Activated naive CD8-positive, alpha-beta T cell (primary cell): ENCODE data around the gene EMP1.
"Not testable (repeated sequence)": the region's sequence is repeated elsewhere in the genome, so short reads cannot be mapped to it uniquely, and the experiment has no call there.

Source experiments
- H3K27ac Mint-ChIP-seq: one replicate; pipeline ENCODE4 v1.8.0; 2021; ENCODE audit warnings: mixed read lengths
- H3K27me3 Mint-ChIP-seq: one replicate; pipeline ENCODE4 v1.8.0; 2021; ENCODE audit warnings: mixed read lengths
- H3K36me3 Mint-ChIP-seq: one replicate; pipeline ENCODE4 v1.8.0; 2021; ENCODE audit warnings: mixed read lengths
- H3K4me1 Mint-ChIP-seq: one replicate; pipeline ENCODE4 v1.8.0; 2021; ENCODE audit warnings: low read depth, mixed read lengths
- H3K4me3 Mint-ChIP-seq: one replicate; pipeline ENCODE4 v1.8.0; 2021; ENCODE audit warnings: mild to moderate bottlenecking, mixed read lengths
- H3K9me3 Mint-ChIP-seq: one replicate; pipeline ENCODE4 v1.8.0; 2021; ENCODE audit warnings: low read depth, mixed read lengths

EMP1 gene

DNA sequence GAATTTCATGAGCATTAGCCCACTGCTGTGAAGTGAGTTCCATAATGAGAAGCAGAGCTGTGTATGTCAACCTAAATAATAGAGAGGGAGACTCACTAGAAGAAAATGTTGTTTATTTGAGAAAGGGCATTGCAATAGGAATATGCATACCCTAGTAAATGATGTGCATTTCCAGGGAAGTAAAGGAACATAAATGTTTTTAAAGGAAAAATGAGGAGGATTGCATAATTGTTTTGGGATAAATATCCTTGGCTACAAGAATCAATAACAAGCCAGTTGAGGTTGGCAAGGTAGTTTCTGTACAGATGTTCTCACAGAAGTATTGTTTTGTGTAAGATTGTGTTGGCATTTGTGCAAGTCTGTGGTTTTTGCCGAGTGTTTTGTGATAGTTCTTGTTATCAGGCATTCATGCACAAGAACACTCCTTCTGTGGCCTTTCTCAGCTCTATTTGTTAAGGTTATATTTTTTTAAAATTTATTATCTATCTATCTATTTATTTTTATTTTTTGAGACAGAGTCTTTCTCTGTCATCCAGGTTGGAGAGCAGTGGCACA lies 47.1 kb downstream of the EMP1 start:
- Mint-ChIP-seq H3K36me3 (no peaks in the 10 kb centered on the region), H3K4me1 (no peaks in the 10 kb centered on the region), H3K27ac (no peak overlapping the region), H3K9me3 (no peaks in the 10 kb centered on the region), H3K27me3 (peaks cover 9% of the 10 kb centered on the region), H3K4me3 (no peak overlapping the region)

DNA sequence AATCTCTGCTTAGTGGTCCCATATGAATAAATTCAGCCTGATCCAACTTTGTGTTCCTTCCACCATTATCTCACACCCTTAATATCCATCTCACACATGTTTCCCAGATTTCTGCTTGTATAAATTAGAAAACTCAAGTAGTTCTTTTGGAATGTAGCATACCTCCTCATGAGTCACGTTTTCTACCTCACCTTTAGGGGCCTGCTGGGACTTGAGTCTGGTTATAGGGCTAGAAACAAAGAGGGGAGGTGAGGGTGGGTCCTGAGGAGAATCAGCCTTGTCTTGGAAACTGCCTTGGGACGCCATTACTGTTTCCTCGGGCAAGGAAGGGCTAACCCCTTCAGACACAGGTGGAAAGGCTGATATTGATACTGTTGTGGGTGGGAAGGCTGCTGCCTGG lies 51.1 kb downstream of the EMP1 start:
- Mint-ChIP-seq H3K36me3 (no peaks in the 10 kb centered on the region), H3K27me3 (peaks cover 11% of the 10 kb centered on the region), H3K4me3 (no peak overlapping the region), H3K9me3 (no peaks in the 10 kb centered on the region), H3K27ac (no peak overlapping the region), H3K4me1 (no peaks in the 10 kb centered on the region)

DNA sequence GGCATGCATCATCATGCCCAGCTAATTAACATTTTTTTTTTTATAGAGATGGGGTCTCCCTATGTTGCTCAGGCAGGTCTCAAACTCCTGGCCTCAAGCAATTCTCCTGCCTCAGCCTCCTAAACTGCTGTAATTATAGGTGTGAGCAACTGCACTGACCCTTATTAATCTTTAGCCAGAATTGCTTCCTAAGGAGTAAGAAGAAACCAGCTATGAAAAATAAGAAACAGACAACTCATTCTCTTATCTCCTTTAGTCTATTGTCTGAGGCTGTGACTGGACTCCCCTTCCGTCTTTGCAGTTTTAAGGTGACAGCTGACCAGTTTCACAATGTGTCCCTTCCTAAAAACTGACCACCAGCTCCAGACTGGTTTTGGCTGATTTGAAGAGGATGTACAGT lies 52.4 kb downstream of the EMP1 start:
- H3K27ac Mint-ChIP-seq, result no peak overlapping the region
- peaks cover 8% of the 10 kb centered on the region for H3K27me3 Mint-ChIP-seq
- H3K4me3 Mint-ChIP-seq, result no peak overlapping the region
- H3K9me3 Mint-ChIP-seq, result no peaks in the 10 kb centered on the region
- H3K4me1 Mint-ChIP-seq, result no peaks in the 10 kb centered on the region
- H3K36me3 Mint-ChIP-seq, result no peaks in the 10 kb centered on the region

DNA sequence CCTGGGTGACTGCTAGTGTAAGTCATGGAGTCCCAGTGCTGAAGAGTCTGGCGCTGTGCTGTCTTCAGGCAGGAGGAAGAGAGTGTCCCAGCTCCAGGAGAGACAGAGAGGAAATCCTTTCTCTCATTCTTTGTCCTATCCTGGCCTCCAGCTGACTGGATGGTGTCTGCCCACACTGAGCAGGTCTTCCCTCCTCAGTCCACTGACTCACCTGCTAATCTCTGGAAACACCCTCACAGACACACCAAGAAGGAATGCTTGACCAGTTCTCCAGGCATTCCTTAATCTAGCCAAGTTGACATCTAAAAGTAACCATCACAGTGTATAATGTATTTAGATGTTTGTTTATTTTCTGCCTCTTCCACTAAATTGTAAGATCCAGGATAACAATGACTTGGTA lies 53.9 kb downstream of the EMP1 start:
- Mint-ChIP-seq H3K36me3 (no peaks in the 10 kb centered on the region), H3K4me1 (no peaks in the 10 kb centered on the region)

DNA sequence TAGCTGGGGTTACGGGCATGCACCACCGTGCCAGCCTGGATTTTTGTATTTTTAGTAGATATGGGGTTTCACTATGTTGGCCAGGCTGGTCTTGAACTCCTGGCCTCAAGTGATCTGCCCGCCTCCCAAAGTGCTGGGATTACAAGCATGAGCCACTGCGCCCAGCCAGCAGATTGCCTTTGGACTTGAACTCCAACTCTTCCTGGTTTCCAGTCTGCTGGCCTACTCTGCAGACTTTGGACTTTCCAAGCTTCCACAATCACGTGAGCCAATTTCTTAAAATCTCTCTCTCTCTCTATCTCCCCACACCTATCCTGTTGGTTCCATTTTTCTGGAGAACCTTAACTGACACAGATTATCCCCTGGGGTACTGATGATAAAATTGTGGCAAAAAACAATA lies 55.0 kb downstream of the EMP1 start:
- H3K9me3 Mint-ChIP-seq, result no peaks in the 10 kb centered on the region
- H3K36me3 Mint-ChIP-seq, result no peaks in the 10 kb centered on the region
- H3K4me3 Mint-ChIP-seq, result no peak overlapping the region
- peaks cover 5% of the 10 kb centered on the region for H3K27me3 Mint-ChIP-seq
- peaks cover 3% of the 10 kb centered on the region for H3K4me1 Mint-ChIP-seq
- H3K27ac Mint-ChIP-seq, result no peak overlapping the region

More for the DNA sequence above, 53.9 kb downstream of the EMP1 start:
- Mint-ChIP-seq H3K27ac (no peak overlapping the region), H3K4me3 (no peak overlapping the region), H3K27me3 (peaks cover 5% of the 10 kb centered on the region), H3K9me3 (no peaks in the 10 kb centered on the region)

DNA sequence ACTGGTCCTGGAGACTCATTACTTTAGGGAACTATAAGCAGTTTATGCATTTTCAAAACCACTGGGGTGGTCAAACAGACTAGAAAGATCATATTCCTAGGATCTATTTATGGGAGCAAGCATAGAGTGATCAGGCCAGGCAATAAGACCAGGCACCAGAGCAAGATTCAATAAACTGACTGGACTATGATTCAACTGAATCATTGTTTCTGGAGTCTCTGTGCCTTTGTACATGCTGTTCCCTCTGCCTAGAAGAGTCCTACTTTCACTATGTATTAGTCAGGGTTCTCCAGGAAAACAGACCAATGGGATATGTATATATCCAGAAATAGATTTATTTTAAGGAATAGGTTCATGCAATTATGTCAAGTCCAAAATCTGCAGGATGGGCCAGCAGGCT lies 55.5 kb downstream of the EMP1 start:
- H3K27me3 Mint-ChIP-seq, result peaks cover 5% of the 10 kb centered on the region
- no peak overlapping the region for H3K4me3 Mint-ChIP-seq
- no peaks in the 10 kb centered on the region for H3K36me3 Mint-ChIP-seq
- peaks cover 3% of the 10 kb centered on the region for H3K4me1 Mint-ChIP-seq
- H3K9me3 Mint-ChIP-seq, result no peaks in the 10 kb centered on the region
- H3K27ac Mint-ChIP-seq, result no peak overlapping the region

- no peak overlapping the region for H3K4me3 Mint-ChIP-seq
- H3K36me3 Mint-ChIP-seq, result no peaks in the 10 kb centered on the region
Observed at GRCh38 chr12:13252616-13253015, 56.1 kb downstream of the EMP1 start.

GRCh38 chr12:13253966-13254760 lies 57.6 kb downstream of the EMP1 start:
- H3K27me3 Mint-ChIP-seq, result peaks cover 3% of the 10 kb centered on the region
- no peaks in the 10 kb centered on the region for H3K9me3 Mint-ChIP-seq
- no peak overlapping the region for H3K4me3 Mint-ChIP-seq
- peaks cover 3% of the 10 kb centered on the region for H3K4me1 Mint-ChIP-seq
- H3K36me3 Mint-ChIP-seq, result no peaks in the 10 kb centered on the region
- H3K27ac Mint-ChIP-seq, result no peak overlapping the region

More at GRCh38 chr12:13252616-13253015, 56.1 kb downstream of the EMP1 start:
- H3K4me1 Mint-ChIP-seq, result peaks cover 3% of the 10 kb centered on the region
- H3K9me3 Mint-ChIP-seq, result no peaks in the 10 kb centered on the region
- no peak overlapping the region for H3K27ac Mint-ChIP-seq
- H3K27me3 Mint-ChIP-seq, result peaks cover 5% of the 10 kb centered on the region

- no peaks in the 10 kb centered on the region for H3K9me3 Mint-ChIP-seq
- no peaks in the 10 kb centered on the region for H3K36me3 Mint-ChIP-seq
- H3K27ac Mint-ChIP-seq, result no peak overlapping the region
- H3K4me1 Mint-ChIP-seq, result peaks cover 3% of the 10 kb centered on the region
- H3K27me3 Mint-ChIP-seq, result peaks cover 2% of the 10 kb centered on the region
- peak overlapping the region; percentile 9 for H3K4me3 Mint-ChIP-seq
Observed at GRCh38 chr12:13255792-13256691, 59.5 kb downstream of the EMP1 start.

DNA sequence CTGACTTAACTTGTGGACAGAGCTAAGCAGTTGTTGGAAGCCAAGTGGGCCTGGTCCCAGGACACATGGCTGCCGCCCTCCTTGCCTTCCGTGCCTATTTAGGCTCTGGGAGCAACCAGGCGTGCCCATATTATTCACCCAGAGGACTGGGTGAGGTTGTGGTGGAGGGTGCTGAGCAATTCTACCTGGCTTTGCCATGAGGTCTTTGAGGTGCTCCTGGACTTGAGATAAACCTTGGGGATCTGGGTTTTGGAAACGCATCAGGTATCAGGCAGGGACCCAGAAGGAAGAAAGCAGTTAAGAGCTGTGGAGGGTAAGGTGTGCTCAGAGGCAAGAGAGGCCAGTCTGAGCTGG lies 60.1 kb downstream of the EMP1 start:
- Mint-ChIP-seq H3K4me3 (no peak overlapping the region), H3K27me3 (no peaks in the 10 kb centered on the region), H3K27ac (no peak overlapping the region), H3K36me3 (no peaks in the 10 kb centered on the region), H3K9me3 (no peaks in the 10 kb centered on the region), H3K4me1 (peaks cover 3% of the 10 kb centered on the region)

DNA sequence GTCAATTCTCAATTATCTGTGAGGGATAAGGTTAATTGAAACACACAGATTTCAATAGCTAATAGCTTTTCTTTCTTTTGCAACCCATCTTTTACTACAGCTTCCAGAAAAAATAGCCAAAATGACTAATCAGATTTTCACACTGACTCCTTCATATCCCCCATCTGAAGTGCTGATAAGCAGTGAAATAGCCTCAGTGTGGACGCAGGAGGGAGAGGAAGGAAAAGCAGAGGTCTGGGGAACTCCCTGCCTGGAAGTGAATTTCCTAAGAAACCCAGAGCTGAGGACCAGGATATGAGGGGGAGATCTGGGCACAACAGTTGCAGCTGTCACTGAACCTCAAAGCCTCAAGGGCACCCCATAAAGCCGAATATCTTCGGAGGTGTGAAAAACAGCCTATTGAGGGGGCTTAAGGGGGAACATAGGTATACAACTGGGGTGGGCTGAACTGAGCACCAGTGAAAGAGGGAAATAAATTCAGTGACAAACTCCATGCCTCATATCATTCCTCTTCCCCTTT lies 60.9 kb downstream of the EMP1 start:
- Mint-ChIP-seq H3K9me3 (no peaks in the 10 kb centered on the region), H3K4me3 (no peak overlapping the region), H3K36me3 (no peaks in the 10 kb centered on the region), H3K4me1 (peaks cover 3% of the 10 kb centered on the region), H3K27ac (no peak overlapping the region), H3K27me3 (no peaks in the 10 kb centered on the region)

- Mint-ChIP-seq H3K36me3 (no peaks in the 10 kb centered on the region), H3K4me3 (no peak overlapping the region), H3K4me1 (peaks cover 3% of the 10 kb centered on the region), H3K27me3 (no peaks in the 10 kb centered on the region), H3K27ac (no peak overlapping the region), H3K9me3 (no peaks in the 10 kb centered on the region)
Observed at GRCh38 chr12:13258197-13258596, 61.7 kb downstream of the EMP1 start.

DNA sequence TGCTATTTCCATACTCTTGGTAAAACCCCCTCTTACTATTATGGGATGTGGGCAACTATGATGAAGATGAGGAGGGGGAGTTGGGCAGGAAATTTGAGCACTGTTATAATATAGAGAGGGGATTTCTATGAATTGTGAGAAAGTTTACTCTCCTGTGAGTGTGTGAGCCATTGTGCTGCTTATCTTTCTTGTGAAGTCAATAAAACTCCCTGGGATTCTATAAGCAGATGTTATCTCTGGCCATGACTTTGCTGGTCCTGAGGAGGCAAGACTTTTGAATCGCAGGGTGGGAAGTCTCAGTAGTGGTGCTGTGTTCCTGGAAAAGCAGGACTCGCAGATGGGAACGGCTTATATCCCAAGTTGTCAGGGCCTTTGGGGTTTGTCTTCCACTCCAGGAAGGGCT lies 62.2 kb downstream of the EMP1 start:
- Mint-ChIP-seq H3K27ac (no peak overlapping the region), H3K4me1 (peaks cover 3% of the 10 kb centered on the region), H3K9me3 (no peaks in the 10 kb centered on the region), H3K27me3 (no peaks in the 10 kb centered on the region), H3K4me3 (no peak overlapping the region), H3K36me3 (no peaks in the 10 kb centered on the region)

DNA sequence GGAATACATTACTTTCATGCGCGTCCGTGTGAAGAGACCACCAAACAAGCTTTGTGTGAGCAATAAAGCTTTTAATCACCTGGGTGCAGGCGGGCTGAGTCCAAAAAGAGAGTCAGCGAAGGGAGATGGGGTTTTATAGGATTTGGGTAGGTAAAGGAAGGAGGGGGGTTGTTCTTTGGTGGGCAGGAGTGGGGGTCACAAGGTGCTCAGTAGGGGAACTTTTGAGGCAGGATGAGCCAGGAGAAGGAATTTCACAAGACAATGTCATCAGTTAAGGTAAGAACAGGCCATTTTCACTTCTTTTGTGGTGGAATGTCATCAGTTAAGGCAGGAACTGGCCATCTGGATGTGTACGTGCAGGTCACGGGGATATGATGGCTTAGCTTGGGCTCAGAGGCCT lies 63.1 kb downstream of the EMP1 start:
- H3K4me3 Mint-ChIP-seq, H3K27ac Mint-ChIP-seq, H3K27me3 Mint-ChIP-seq, H3K36me3 Mint-ChIP-seq, H3K9me3 Mint-ChIP-seq, H3K4me1 Mint-ChIP-seq: not testable (repeated sequence)

GRCh38 chr12:13267826-13268225 lies 71.3 kb downstream of the EMP1 start:
- H3K4me1 Mint-ChIP-seq, H3K9me3 Mint-ChIP-seq, H3K27ac Mint-ChIP-seq, H3K27me3 Mint-ChIP-seq, H3K36me3 Mint-ChIP-seq, H3K4me3 Mint-ChIP-seq: not testable (repeated sequence)
